GM18508 (cell line): Measurements from ENCODE around the gene NELFA.
"Not testable (repeated sequence)": the region's sequence is repeated elsewhere in the genome, so short reads cannot be mapped to it uniquely, and the experiment has no call there.

Source experiments
- ATAC-seq: cut with Tn5 transposase; IDR thresholded peaks from one replicate; pipeline ENCODE4 v1.9.1; 2021; ENCODE audit warnings: moderate number of reproducible peaks; ENCODE audit not compliant: insufficient read depth, unreplicated experiment

The NELFA gene

DNA sequence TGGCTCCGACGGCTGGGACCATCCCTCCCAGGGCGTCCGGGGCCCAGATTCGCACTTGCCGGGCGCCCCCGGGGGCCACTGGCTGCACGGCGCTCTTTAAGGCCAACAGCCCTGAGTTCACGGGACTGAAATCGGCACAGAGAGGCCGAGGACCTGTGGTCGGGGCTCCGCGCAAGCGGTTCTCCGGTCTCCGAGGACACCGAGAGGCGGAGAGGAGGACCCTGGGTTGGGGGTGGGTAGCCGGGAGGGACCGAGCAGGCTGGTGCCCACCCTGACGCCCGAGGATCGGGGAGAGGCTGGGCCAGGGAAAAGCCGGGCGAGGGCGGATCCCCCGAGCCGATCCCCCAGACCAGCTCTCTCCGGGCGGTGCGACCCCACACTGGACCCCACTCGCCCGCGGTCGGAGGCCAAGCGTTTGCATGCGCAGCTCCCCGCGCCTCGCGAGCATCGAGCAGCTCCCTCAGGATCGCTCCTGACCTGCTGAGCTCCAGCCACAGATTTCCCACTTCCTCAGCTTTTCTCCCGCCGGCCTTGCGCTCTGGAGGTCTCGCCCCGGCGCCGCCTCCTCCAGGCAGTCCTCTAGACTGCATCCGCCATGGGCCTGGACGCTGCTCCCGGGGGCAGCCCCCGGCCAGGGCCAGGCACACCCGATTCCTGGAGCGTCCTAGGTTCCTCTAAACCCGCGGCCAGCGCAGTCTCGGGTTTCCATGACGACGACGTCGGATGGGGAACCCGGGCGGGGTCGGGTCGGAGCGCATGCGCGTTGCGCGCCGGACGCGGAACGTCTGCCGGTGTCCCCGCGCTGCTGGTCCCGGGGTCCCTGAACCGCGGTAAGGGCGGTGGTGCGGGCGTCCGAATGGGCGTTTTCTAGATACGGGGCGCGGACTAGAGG lies 32.7 kb upstream of the NELFA start:
- ATAC-seq: no peak

DNA sequence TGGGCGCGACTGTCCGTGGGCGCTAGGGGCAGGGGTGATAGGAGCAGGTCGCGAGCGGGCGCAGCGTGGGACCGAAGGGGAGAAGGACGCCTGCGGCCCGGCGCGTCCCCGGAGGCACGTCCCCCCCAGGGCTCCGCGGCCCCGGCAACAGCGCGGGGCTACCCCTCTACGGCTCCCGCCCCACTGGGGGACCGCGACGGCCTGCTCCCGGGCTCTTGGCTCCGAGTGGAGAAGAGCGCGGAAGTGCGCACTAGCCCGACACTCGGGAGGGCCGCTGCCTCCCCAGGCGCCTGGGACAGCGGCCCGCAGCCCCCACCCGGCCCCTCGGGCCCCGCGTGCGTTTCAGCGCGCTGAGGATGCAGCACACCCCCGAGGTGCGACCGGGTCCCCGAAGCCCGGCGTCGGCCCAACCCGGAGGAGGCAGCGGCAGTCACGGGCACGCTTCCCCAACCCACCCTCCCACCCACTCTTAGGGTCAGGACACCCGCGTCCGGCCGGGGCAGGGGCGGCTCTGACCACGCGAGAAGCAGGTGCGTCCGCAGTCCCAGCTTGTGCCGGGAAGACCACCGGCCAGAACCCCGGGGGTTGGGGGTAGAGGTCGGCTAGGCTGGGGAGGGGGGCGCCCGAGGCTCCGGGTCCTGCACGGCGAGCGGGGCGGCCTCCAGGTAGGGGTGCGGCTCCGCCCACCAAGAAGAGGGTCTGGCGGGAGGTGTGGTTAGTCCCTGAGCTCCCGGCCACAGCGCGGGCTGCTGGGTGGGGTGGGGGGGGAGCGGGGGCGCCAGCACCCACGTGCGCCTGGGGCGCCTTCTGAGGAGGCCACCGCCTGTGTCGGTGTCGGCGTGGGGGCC lies 31.8 kb upstream of the NELFA start:
- no peak for ATAC-seq

DNA sequence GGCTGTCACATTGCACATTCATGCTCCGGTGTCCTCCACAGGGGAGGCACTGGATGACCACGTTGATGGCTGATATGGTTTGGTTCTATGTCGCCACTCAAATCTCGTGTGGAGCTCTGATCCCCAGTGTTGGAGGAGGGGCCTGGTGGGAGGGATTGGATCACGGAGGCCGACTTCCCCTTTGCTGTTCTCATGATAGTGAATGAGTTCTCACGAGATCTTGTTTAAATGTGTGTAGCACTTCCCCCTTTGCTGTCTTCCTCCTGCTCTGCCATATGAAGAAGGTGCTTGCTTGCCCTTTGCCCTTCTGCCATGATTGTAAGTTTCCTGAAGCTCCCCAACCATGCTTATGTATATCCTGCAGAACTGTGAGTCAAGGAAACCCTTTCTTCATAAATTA lies 28.1 kb upstream of the NELFA start:
- ATAC-seq: no peak

DNA sequence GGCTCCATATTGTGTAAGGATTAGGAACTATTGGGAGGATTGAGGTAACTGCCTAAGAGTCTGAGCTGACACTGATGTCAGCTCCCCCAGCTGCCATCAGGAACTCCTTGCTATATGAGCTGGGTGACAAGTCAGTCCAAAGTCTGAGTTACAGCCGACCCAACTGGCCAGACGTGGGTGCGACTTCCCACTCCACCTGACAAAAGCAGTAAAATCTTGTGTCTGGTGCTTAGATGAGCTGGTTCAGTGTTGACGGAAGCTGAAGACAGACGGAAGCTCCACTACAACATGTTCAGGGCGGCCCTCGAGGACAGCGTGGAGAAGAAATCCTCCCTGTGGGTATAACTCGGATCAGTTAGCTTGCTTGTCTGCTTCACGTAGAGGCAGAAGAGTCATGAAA lies 27.6 kb upstream of the NELFA start:
- ATAC-seq: no peak

DNA sequence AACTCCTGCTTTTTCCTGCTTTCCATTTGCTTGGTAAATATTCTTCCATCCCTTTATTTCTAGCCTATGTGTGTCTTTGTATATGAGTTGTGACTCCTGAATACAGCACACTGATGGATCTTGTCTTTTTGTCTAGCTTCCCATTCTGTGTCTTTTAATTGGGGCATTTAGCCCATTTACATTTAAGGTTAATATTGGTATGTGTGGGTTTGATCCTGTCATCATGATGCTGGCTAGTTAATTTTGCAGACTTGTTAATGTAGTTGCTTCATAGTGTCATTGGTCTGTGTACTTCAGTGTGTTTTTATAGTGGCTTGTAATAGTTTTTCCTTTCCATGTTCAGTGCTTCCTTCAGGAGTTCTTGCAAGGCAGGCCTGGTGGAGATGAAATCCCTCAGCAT lies 22.4 kb upstream of the NELFA start:
- not testable (repeated sequence) for ATAC-seq

DNA sequence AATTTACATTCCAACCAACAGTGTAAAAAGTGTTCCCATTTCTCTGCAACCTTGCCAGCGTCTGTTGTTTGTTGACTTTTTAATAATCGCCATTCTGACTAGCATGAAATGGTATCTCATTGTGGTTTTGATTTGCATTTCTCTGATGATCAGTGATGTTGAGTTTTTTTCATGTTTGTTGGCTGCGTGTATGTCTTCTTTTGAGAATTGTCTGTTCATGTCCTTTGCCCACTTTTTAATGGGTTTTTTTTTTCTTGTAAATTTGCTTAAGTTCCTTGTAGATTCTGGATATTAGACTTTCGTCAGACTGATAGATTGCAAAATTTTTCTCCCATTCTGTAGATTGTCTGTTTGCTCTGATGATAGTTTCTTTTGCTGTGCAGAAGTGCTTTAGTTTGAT lies 18.3 kb upstream of the NELFA start:
- not testable (repeated sequence) for ATAC-seq

DNA sequence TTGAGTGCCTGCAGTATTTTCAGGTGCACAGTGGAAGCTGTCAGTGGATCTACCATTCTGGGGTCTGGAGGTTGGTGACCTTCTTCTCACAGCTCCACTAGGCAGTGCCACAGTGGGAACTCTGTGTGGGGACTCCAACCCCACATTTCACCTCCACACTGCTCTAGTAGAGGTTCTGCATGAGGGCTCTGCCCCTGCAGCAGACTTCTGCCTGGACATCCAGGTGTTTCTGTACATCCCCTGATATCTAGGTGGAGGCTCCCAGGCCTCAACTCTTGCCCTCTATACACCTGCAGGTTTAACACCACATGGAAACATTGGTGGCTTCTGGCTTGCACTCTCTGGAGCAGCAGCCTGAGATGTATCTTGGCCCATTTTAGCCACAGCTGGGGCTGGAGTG lies 17.0 kb upstream of the NELFA start:
- no peak for ATAC-seq

DNA sequence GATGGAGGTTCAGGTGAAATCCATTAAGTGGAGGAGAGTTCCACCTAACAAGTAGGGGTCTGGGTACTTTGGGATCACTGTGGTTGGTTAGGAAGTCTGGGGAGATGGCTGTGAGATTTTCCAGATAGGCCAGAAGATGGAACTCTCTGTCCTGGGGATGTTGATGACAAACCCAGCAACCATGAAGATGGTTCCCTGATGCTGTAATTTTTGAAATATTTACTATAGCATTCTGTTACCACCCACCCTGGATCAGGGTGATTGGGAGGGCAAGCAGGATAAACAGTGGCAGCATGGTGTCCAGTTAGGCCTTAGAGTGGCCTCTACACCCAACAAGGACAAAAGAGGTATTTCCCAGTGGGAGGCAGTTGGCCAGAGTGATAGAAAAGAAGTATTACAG lies 15.9 kb upstream of the NELFA start:
- ATAC-seq: no peak

DNA sequence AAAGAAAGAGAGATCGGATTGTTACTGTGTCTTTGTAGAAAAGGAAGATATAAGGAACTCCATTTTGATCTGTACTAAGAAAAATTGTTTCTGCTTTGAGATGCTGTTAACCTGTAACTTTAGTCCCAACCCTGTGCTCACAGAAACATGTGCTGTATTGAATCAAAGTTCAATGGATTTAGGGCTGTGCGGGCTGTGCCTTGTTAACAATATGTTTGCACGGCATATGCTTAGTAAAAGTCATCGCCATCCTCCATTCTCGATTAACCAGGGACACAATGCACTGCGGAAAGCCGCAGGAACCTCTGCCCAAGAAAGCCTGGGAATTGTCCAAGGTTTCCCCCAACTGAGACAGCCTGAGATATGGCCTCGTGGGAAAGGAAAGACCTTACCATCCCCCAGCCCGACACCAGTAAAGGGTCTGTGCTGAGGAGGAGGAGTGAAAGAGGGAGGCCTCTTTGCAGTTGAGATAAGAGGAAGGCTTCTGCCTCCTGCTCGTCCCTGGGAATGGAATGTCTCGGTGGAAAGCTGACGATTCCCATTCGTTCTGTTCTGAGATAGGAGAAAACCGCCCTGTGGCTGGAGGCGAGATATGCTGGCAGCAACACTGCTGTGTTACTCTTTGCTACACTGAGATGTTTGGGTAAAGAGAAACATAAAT lies 12.7 kb upstream of the NELFA start:
- not testable (repeated sequence) for ATAC-seq

DNA sequence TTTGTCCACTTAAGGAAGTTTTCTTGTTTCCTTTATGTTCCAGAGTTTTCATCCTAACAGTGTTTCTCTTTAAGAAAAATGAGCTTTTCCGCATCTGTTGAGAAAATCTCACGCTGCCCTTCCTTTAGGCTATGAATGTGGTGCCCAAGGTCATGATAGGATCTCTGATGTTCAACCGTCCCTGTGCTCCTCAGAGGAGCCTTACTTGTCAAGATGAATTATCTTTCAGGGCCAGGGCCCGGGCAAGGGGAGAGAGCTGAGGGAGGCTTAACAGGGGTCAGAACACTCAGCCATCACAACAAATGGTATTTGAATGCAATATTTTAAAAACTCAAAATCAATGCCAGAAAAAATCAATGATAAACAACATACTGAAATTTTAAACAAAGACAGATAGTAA lies 6.2 kb upstream of the NELFA start:
- ATAC-seq: no peak

DNA sequence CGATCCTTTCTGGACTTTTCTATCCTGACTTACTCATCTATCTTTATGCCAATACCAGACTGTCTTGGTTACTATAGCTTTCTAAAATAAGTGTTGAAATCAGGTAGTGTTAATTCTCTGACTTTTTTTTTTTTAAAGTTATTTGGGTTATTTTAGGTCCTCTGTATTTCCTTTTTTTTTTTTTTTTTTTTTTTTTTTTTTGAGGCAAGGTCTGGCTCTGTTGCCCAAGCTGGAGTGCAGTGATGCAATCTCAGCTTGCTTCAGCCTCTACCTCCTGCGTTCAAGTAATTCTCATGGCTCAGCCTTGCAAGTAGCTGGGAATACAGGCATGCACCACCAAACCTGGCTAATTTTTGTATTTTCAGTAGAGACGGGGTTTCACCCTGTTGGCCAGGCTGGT lies 2.8 kb upstream of the NELFA start:
- no peak for ATAC-seq

DNA sequence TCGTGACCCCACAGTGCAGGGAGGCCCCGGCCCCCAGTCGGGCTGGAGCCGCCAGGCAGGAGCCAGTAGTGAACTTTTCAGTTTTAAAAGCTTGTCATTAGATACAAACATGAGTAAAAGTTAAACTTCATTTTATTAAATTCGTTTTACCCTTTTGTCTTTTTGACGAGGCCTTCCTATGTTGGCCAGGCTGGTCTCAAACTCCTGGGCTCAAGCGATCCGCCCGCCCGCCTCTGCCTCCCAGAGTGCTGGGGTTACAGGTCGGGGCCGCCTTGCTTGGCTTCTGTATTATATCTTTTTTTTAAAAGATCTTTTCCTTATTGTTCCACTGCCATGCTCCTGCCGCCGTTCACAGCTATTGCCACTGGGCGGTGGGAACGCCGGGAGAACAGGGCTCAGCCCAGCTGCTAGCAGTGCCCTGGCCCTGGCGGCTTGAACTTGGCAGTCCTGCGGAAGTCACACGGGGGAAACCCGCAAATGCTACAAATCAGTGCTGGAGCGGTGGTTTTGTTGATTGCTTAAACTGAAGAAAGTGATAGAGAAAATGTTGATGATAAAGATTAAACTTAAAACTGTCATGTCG lies 968 bp upstream of the NELFA start:
- no peak for ATAC-seq

DNA sequence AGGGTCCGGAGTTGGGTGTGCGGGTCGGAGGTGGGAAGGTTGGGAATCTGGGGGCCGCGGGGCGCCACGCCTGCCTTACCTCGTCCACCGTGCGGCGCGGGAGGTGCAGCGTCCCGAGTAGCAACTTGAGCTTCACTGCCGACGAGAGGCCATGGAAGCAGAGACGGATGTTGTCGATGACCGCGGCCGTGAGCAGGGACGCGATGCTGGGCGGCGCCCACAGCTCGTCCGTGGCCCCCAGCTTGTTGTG lies 178 bp downstream of the NELFA start:
- no peak for ATAC-seq

DNA sequence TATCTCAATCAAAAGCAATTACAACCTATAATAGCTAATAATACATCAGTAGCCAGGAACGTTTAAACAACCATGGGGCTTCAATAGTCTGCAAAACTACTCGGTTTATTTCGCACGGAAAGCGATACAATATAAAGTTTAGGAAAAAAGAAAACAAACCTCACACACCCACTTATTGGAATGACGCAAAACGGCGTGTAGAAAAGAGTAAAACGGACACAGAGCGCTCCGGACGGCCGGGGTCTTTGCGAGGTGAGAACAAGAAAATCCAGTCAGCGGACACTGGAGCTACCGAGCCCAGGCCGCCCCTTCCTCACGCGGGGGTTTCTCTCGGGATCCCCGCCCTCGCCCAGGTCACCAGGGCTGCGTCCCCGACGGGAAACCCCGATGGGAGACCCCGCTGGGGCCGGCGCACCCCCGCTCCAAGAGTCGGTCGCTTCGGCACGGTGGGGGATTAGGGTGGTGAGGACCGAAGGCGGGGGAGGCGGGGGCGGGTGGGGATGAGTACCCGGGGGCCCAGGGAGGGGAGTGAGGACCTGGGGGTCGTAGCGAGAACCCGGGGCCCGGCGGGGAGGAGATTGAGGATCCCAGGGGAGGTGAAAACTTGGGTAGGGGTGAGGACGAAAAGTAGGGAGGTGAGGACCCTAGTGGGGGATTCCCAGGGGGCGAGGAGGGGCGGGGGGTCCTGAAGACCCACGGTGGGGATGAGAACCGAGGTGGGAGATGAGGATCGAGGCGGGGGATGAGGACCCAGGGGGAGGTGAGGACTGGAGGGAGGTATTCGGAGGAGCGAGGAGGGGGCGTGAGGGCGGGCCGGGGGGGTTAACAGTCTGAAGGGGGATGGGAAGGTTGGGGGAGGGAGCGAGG lies 737 bp downstream of the NELFA start:
- ATAC-seq: no peak

DNA sequence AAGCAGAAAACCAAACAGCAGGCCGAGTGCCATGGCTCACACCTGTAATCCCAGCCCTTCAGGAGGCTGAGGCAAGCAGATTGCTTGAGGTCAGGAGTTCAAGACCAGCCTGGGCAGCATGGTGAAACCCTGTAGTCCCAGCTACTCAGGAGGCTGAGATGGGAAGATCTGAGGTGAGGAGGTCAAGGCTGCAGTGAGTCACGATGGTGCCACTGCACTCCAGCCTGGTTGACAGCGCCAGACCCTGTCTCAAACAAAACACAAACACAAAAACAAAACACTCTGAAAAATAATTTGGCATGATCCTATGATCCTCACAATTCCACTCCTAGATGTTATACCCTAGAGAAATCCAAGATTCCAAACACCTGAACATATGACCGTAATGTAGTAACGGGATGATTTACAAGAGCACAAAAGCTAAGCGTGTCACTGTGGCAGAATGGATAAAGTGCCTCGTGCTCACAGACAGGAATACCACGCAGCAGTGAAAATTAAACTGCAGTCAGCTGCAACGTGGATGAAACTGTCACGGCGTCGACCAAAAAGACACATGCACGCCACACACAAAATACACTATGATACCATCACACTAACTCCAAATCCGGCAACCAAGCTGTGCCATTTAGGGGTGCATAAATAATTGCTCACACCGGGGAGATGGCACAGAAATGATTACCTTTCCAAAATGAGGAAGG lies 1.7 kb downstream of the NELFA start:
- ATAC-seq: no peak

DNA sequence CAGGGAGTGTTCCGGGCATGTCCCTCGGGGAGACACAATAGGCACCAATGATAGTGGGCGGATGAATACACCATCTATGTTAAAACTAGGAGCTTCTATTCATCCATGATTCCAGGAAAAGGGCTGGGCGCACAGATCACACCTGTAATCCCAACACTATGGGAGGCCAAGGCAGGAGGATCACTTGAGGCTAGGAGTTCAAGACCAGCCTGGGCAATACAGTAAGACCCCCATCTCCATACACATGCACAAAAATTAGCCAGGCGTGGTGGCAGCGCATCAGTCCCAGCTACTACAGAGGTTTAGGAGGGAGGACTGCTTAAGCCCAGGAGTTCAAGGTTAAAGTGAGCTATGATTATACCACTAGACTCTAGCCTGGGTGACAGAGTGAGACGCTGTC lies 2.4 kb downstream of the NELFA start:
- ATAC-seq: no peak

DNA sequence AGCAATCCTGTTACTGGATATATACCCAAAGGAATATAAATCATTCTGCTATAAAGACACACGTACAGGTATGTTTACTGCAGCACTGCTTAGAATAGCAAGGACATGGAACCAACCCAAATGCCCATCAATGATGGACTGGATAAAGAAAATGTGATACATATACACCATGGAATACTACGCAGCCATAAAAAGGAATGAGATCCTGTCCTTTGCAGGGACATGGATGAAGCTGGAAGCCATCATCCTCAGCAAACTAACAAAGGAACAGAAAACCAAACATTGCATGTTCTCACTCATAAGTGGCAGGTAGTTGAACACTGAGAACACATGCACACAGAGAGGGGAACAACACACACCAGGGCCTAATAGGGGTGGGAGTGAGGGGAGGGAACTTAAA lies 5.4 kb downstream of the NELFA start:
- ATAC-seq: not testable (repeated sequence)

DNA sequence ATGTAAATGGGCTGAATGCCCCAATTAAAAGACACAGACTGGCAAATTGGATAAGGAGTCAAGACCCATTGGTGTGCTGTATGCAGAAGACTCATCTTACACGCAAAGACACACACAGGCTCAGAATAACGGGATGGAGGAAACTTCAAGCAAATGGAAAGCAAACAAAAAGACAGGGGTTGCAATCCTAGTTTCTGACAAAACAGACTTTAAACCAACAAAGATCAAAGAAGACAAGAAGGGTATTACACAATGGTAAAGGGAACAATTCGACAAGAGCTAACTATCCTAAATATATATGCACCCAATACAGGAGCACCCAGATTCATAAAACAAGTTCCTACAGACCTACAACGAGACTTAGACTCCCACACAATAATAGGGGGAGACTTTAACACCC lies 9.5 kb downstream of the NELFA start:
- ATAC-seq: not testable (repeated sequence)

DNA sequence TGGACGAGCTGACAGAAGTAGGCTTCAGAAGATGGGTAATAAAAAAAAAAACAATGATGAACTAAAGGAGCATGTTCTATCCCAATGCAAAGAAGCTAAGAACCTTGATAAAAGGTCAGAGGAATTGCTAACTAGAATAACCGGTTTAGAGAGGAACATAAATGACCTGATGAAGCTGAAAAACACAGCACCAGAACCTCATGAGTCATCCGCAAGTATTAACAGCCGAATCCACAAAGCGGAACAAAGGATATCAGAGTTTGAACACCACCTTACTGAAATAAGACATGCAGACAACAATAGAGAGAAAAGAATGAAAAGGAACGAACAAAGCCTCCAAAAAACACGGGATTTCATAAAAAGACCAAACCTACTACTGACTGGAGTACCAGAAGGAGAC lies 10.5 kb downstream of the NELFA start:
- ATAC-seq: no peak
